Sigmoid colon (tissue), 4 donors: ENCODE measurements around the gene NVL.

Source experiments
- CTCF ChIP-seq, 4 experiments: fragments of 450-650 bp in 3 of 4; fragments of 200-600 bp in 1 of 4; IDR thresholded peaks; one replicate each; pipeline ENCODE4 v1.5.1; 2016 to 2019; ENCODE audit warnings: antibody characterized with exemption in 4 of 4, mild to moderate bottlenecking in 3 of 4, moderate library complexity in 2 of 4
- EP300 ChIP-seq, 4 donors: sonication (generic); formaldehyde crosslinking; IDR thresholded peaks; one replicate each; pipeline ENCODE4 v1.6.1; 2017; ENCODE audit warnings: antibody characterized with exemption in 4 of 4
- POLR2A ChIP-seq, 2 donors: fragments of 450-650 bp; IDR thresholded peaks; one replicate each; pipeline ENCODE4 v1.6.1; 2016; ENCODE audit warnings: antibody characterized with exemption in 2 of 2, mild to moderate bottlenecking in 2 of 2, moderate library complexity in 2 of 2
- POLR2AphosphoS5 ChIP-seq, 4 donors: sonication (generic); formaldehyde crosslinking; IDR thresholded peaks; one replicate each; pipeline ENCODE4 v1.6.1; 2017; ENCODE audit warnings: antibody characterized with exemption in 4 of 4

GRCh38 chr1:224289396-224289795, 40.6 kb downstream of the NVL start:
- TF ChIP-seq POLR2A (IDR thresholded peaks at IDR 0.05) (no peak), CTCF (IDR thresholded peaks at IDR 0.05) (no peak), POLR2AphosphoS5 (IDR thresholded peaks at IDR 0.05) (no peak), EP300 (IDR thresholded peaks at IDR 0.05) (no peak)
